Forelimb muscle (tissue), 1 donor: Measurements from ENCODE around the gene FBXW12. TPM values are rescaled to one million over a fixed set of nuclear protein-coding genes. Genes with fewer than 3 reads are reported as not detected.
"Not testable (repeated sequence)": the region's sequence is repeated elsewhere in the genome, so short reads cannot be mapped to it uniquely, and the experiment has no call there.

Source experiments
- DNase-seq: peaks from one replicate; pipeline ENCODE4 v3.0.0-alpha.2; 2013; ENCODE audit warnings: low read depth
- polyA plus RNA-seq: library from polyadenylated mRNA; unstranded; fragments of 120-200 nt; gene quantifications from one replicate; pipeline ENCODE4 v1.2.1, GENCODE V29; 2013; ENCODE audit not compliant: insufficient read length

Gene FBXW12
- 0.15 TPM for polyA plus RNA-seq

GRCh38 chr3:48371651-48372376, at the start of gene FBXW12:
TSS of gene FBXW12 (plus strand) at chr3:48372219. CDS start at chr3:48372768, 549 bp downstream.
- DNase-seq = no peak

- DNase-seq = not testable (repeated sequence)
Observed at GRCh38 chr3:48331706-48332435, 40.1 kb upstream of the FBXW12 start.

GRCh38 chr3:48333346-48334245, 38.4 kb upstream of the FBXW12 start, which contains the start of gene SPINK8:
TSS of gene SPINK8 (minus strand) at chr3:48333661. CDS start at chr3:48328341, 5,320 bp downstream.
- not testable (repeated sequence) for DNase-seq

- no peak for DNase-seq
Observed at GRCh38 chr3:48334605-48335004, 37.4 kb upstream of the FBXW12 start.

- DNase-seq = not testable (repeated sequence)
Observed at GRCh38 chr3:48335286-48335685, 36.7 kb upstream of the FBXW12 start.

- not testable (repeated sequence) for DNase-seq
Observed at GRCh38 chr3:48337536-48337935, 34.5 kb upstream of the FBXW12 start.

- DNase-seq = no peak
Observed at GRCh38 chr3:48338635-48339034, 33.4 kb upstream of the FBXW12 start.

GRCh38 chr3:48343432-48343831, 28.6 kb upstream of the FBXW12 start:
- DNase-seq = no peak

GRCh38 chr3:48344867-48345507, 27.0 kb upstream of the FBXW12 start:
- no peak for DNase-seq

- DNase-seq = no peak
Observed at GRCh38 chr3:48345946-48346572, 26.0 kb upstream of the FBXW12 start.

GRCh38 chr3:48347500-48347899, 24.5 kb upstream of the FBXW12 start:
- DNase-seq = no peak

- DNase-seq = no peak
Observed at GRCh38 chr3:48352546-48352945, 19.5 kb upstream of the FBXW12 start.

- no peak for DNase-seq
Observed at GRCh38 chr3:48353987-48354386, 18.0 kb upstream of the FBXW12 start.

GRCh38 chr3:48356419-48356818, 15.6 kb upstream of the FBXW12 start:
- no peak for DNase-seq

- DNase-seq = no peak
Observed at GRCh38 chr3:48361928-48362327, 10.1 kb upstream of the FBXW12 start.

- no peak for DNase-seq
Observed at GRCh38 chr3:48364840-48365239, 7.2 kb upstream of the FBXW12 start.

GRCh38 chr3:48367201-48367600, 4.8 kb upstream of the FBXW12 start:
- DNase-seq = no peak

GRCh38 chr3:48369693-48370332, 2.2 kb upstream of the FBXW12 start:
- no peak for DNase-seq

GRCh38 chr3:48370333-48370713, 1.7 kb upstream of the FBXW12 start:
- DNase-seq = no peak

GRCh38 chr3:48372377-48372770, 355 bp downstream of the FBXW12 start:
- no peak for DNase-seq
